IMR-90 (cell line): ENCODE data around the gene CRTC1. TPM values are rescaled to one million over a fixed set of nuclear protein-coding genes. Genes with fewer than 3 reads are reported as not detected.

Source experiments
- ATAC-seq: fragments of 200-7000 bp; cut with Tn5 transposase; 2 replicates; pipeline ENCODE4 v1.9.1; 2020; ENCODE audit warnings: low read depth, mild to moderate bottlenecking, moderate library complexity
- BruUV-seq: library from RNA; stranded (reverse); fragments of 400-500 nt; replicated peaks from 2 replicates; lab custom pipeline; 2021; lab: Mats Ljungman, UMichigan
- CTCF ChIA-PET: fragments of 300-600 bp; formaldehyde crosslinking; extraction: SDS; loops from one replicate; lab custom pipeline; 2021; ENCODE audit warnings: antibody characterized with exemption; lab: Yijun Ruan, JAX
- POLR2A ChIA-PET: fragments of 300-600 bp; sonication (Branson Sonifier 250); formaldehyde crosslinking; loops from one replicate; lab custom pipeline; 2022; ENCODE audit warnings: antibody characterized with exemption; ENCODE audit not compliant: unreplicated experiment; lab: Charles Lee
- DNase-seq: peaks from one replicate; pipeline ENCODE4 v3.0.0; 2013
- H2AFZ ChIP-seq: replicated peaks from 2 replicates; pipeline ENCODE3; 2013; ENCODE audit warnings: low read length, mild to moderate bottlenecking; ENCODE audit not compliant: poor library complexity
- H2AK5ac ChIP-seq: 2 replicates; pipeline ENCODE4 v1.6.1; 2013; ENCODE audit warnings: low read depth, low read length, inconsistent platforms
- H2AK9ac ChIP-seq: replicated peaks from 2 replicates; pipeline ENCODE3; 2013; ENCODE audit warnings: mild to moderate bottlenecking, low read depth, low read length, moderate library complexity; ENCODE audit not compliant: poor library complexity
- H2BK120ac ChIP-seq: 2 replicates; pipeline ENCODE4 v1.6.1; 2013; ENCODE audit warnings: low read depth, low read length, inconsistent platforms
- H2BK15ac ChIP-seq: 3 replicates; pipeline ENCODE4 v1.6.1; 2013; ENCODE audit warnings: low read depth, low read length, inconsistent platforms
- H2BK20ac ChIP-seq: 2 replicates; pipeline ENCODE4 v1.6.1; 2013; ENCODE audit warnings: low read depth, mild to moderate bottlenecking, inconsistent platforms, low read length, moderate library complexity
- H2BK5ac ChIP-seq: 2 replicates; pipeline ENCODE4 v1.6.1; 2013; ENCODE audit warnings: mild to moderate bottlenecking, low read depth, low read length, inconsistent platforms; ENCODE audit not compliant: poor library complexity, severe bottlenecking
- H3K14ac ChIP-seq: replicated peaks from 2 replicates; pipeline ENCODE4 v1.6.1; 2013; ENCODE audit warnings: low read depth, low read length, inconsistent platforms
- H3K18ac ChIP-seq: 2 replicates; pipeline ENCODE4 v1.6.1; 2013; ENCODE audit warnings: low read depth, low read length, control low read depth
- H3K23ac ChIP-seq: 2 replicates; pipeline ENCODE4 v1.6.1; 2013; ENCODE audit warnings: low read depth, low read length, inconsistent platforms
- H3K27ac ChIP-seq: 2 replicates; pipeline ENCODE4 v1.5.1; 2013; ENCODE audit warnings: mild to moderate bottlenecking, control low read depth, low read length; ENCODE audit not compliant: insufficient read depth
- H3K27me3 ChIP-seq: 2 replicates; pipeline ENCODE4 v1.6.1; 2013; ENCODE audit warnings: low read length; ENCODE audit not compliant: control insufficient read depth, insufficient read depth
- H3K36me3 ChIP-seq: 2 replicates; pipeline ENCODE4 v1.6.1; 2013; ENCODE audit warnings: low read length, mixed read lengths; ENCODE audit not compliant: control insufficient read depth, insufficient read depth
- H3K4ac ChIP-seq: 2 replicates; pipeline ENCODE4 v1.6.1; 2013; ENCODE audit warnings: low read depth, low read length, inconsistent platforms
- H3K4me1 ChIP-seq: 2 replicates; pipeline ENCODE4 v1.6.1; 2013; ENCODE audit warnings: low read length, mixed read lengths; ENCODE audit not compliant: control insufficient read depth, insufficient read depth
- H3K4me2 ChIP-seq: 2 replicates; pipeline ENCODE4 v1.6.1; 2013; ENCODE audit warnings: low read depth, mild to moderate bottlenecking, control low read depth, low read length, moderate library complexity
- H3K4me3 ChIP-seq: 2 replicates; pipeline ENCODE4 v1.5.1; 2013; ENCODE audit warnings: low read depth, mild to moderate bottlenecking, control low read depth, low read length, moderate library complexity; ENCODE audit not compliant: insufficient read depth
- H3K56ac ChIP-seq: 2 replicates; pipeline ENCODE4 v1.6.1; 2013; ENCODE audit warnings: low read length, inconsistent platforms; ENCODE audit not compliant: insufficient read depth; ENCODE audit errors: extremely low read depth
- H3K79me1 ChIP-seq, 2 experiments: 2 replicates each; pipeline ENCODE4 v1.6.1; 2013; ENCODE audit warnings: low read length in 2 of 2, inconsistent platforms in 1 of 2, low read depth in 1 of 2
- H3K9ac ChIP-seq: 2 replicates; pipeline ENCODE4 v1.6.1; 2013; ENCODE audit warnings: low read depth, low read length, control low read depth
- H3K9me1 ChIP-seq: 2 replicates; pipeline ENCODE4 v1.6.1; 2013; ENCODE audit warnings: low read length, inconsistent platforms; ENCODE audit not compliant: insufficient read depth
- H3K9me3 ChIP-seq: 2 replicates; pipeline ENCODE4 v1.6.1; 2013; ENCODE audit warnings: low read length; ENCODE audit not compliant: control insufficient read depth, insufficient read depth
- H4K20me1 ChIP-seq: 2 replicates; pipeline ENCODE4 v1.6.1; 2013; ENCODE audit warnings: low read length, inconsistent platforms; ENCODE audit not compliant: insufficient read depth
- H4K5ac ChIP-seq: 2 replicates; pipeline ENCODE4 v1.6.1; 2013; ENCODE audit warnings: mild to moderate bottlenecking, low read depth, low read length, control low read depth
- H4K8ac ChIP-seq, 2 experiments: 2 replicates each; pipeline ENCODE4 v1.6.1; 2013; ENCODE audit warnings: low read depth in 2 of 2, low read length in 2 of 2, control low read depth in 1 of 2, inconsistent platforms in 1 of 2
- H4K91ac ChIP-seq: 2 replicates; pipeline ENCODE4 v1.6.1; 2013; ENCODE audit warnings: low read depth, low read length, inconsistent platforms; ENCODE audit not compliant: insufficient read depth
- CEBPB ChIP-seq: IDR thresholded peaks from 2 replicates; pipeline ENCODE4 v1.6.1; 2012; ENCODE audit warnings: low read depth, low read length, improper control_type of control experiment
- CHD1 ChIP-seq: IDR thresholded peaks from 2 replicates; pipeline ENCODE4 v1.6.1; 2012; ENCODE audit warnings: low read depth, low read length, improper control_type of control experiment
- ELK1 ChIP-seq: fragments of 150-350 bp; IDR thresholded peaks from 2 replicates; pipeline ENCODE4 v1.6.1; 2016; ENCODE audit warnings: low read depth, mild to moderate bottlenecking, low read length, moderate library complexity, borderline replicate concordance
- MXI1 ChIP-seq: IDR thresholded peaks from 2 replicates; pipeline ENCODE4 v1.6.1; 2012; ENCODE audit warnings: low read depth, mild to moderate bottlenecking, low read length, moderate library complexity, borderline replicate concordance
- POLR2A ChIP-seq: IDR thresholded peaks from 2 replicates; pipeline ENCODE4 v1.6.1; 2012; ENCODE audit warnings: mild to moderate bottlenecking, low read depth, low read length
- WGBS, 2 experiments: methylation state at CpG; one replicate each; pipeline versions ENCODE4 v1.1.5 to v1.1.7; 2013; ENCODE audit warnings: missing lambda C conversion rate in 2 of 2; ENCODE audit not compliant: insufficient read length in 1 of 2; ENCODE audit errors: extremely low coverage in 2 of 2; 5-methylcytosine and 5-hydroxymethylcytosine counted together
- dilution Hi-C: fragments of 300-500 bp; cut with HindIII; formaldehyde crosslinking; loops from one replicate; pipeline ENCODE4 v1.14.3; 2018; ENCODE audit warnings: low sequenced_read_pairs; ENCODE audit not compliant: unreplicated experiment
- in situ Hi-C: fragments of 300-500 bp; cut with MboI; formaldehyde crosslinking; loops from 3 replicates; pipeline ENCODE4 v1.14.3; 2019; ENCODE audit warnings: low sequenced_read_pairs, inconsistent platforms, mixed read lengths
- intact Hi-C: fragments of 100-400 bp; cut with micrococcal nuclease; formaldehyde crosslinking; loops from 2 replicates; pipeline ENCODE4 v1.10.0; 2022
- polyA plus RNA-seq, 3 experiments: library from polyadenylated mRNA; depleted of rRNA; stranded (reverse); fragments of >200 nt; gene quantifications; 2 replicates each; pipeline ENCODE4 v1.2.3, GENCODE V29; 2012; ENCODE audit warnings: low replicate concordance in 1 of 3
- total RNA-seq: library from RNA; depleted of rRNA; stranded (reverse); fragments of >200 nt; gene quantifications from 2 replicates; pipeline ENCODE4 v1.2.3, GENCODE V29; 2012
- TF ChIP-seq, protein P1 (sequence below): fragments of 150-350 bp; IDR thresholded peaks from 2 replicates; pipeline ENCODE4 v1.6.1; 2017; ENCODE audit warnings: mild to moderate bottlenecking, antibody characterized with exemption, low read length, low read depth

CRTC1 gene
- total and polyA plus RNA-seq, 2 of the 4 experiments (the other 2 are of a cell fraction): 0.18 to 5.7 TPM

- TF ChIP-seq ELK1 (no peak), CEBPB (no peak)
Measured at GRCh38 chr19:18684642-18684993, 1.1 kb downstream of the CRTC1 start (continued).

GRCh38 chr19:18685597-18686190 is 2.2 kb downstream of the CRTC1 start:
- ChIA-PET CTCF (interaction anchor here (0.6 kb wide), 1 partner anchor 62 kb away, joined by 3 read pairs; no protein-coding TSS in a partner anchor), POLR2A (no interaction called here)
- no peak overlapping the region for H4K91ac ChIP-seq
- H2BK120ac ChIP-seq: no peak overlapping the region
- H3K18ac ChIP-seq: no peak overlapping the region
- ATAC-seq (no peak), DNase-seq (peak; percentile 13)
- H3K4ac ChIP-seq: no peak overlapping the region
- peaks cover 40 to 56% of the 10 kb centered on the region in 2 experiments for H3K79me1 ChIP-seq
- H2BK15ac ChIP-seq: no peak overlapping the region
- H2AK5ac ChIP-seq: no peak overlapping the region
- H2BK5ac ChIP-seq: no peak overlapping the region
- H3K4me2 ChIP-seq: peak overlapping the region; percentile 11; the same call in 1 of the 2 replicates
- dilution Hi-C loops (no loop called here), intact Hi-C loops (no loop called here), in situ Hi-C loops (no loop called here)
- peaks cover 19% of the 10 kb centered on the region for H3K4me1 ChIP-seq
- no CpG with 5 or more reads among the region's 5 CpGs for WGBS, 2 experiments
- peaks cover 44% of the 10 kb centered on the region for H4K20me1 ChIP-seq
- no peak overlapping the region for H3K23ac ChIP-seq
- H4K5ac ChIP-seq: no peak overlapping the region
- H3K9me1 ChIP-seq: peaks cover 14% of the 10 kb centered on the region
- H4K8ac ChIP-seq: no peak overlapping the region
- no peak overlapping the region for H2AFZ ChIP-seq
- H3K9ac ChIP-seq: no peak overlapping the region
- H2BK20ac ChIP-seq: no peak overlapping the region
- H3K36me3 ChIP-seq: no peaks in the 10 kb centered on the region
- peak overlapping the region; percentile 16; the same call in 1 of the 2 replicates for H3K27ac ChIP-seq
- H3K56ac ChIP-seq: no peak overlapping the region
- H2AK9ac ChIP-seq: no peak overlapping the region
- no peaks in the 10 kb centered on the region for H3K27me3 ChIP-seq
- H3K4me3 ChIP-seq: no peak overlapping the region
- no peak overlapping the region for H3K14ac ChIP-seq
- TF ChIP-seq CHD1: no peak
- TF ChIP-seq, protein P1, sequence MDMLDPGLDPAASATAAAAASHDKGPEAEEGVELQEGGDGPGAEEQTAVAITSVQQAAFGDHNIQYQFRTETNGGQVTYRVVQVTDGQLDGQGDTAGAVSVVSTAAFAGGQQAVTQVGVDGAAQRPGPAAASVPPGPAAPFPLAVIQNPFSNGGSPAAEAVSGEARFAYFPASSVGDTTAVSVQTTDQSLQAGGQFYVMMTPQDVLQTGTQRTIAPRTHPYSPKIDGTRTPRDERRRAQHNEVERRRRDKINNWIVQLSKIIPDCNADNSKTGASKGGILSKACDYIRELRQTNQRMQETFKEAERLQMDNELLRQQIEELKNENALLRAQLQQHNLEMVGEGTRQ: peak; percentile 11; the same call in 1 of the 2 replicates
- no peak for TF ChIP-seq POLR2A
- TF ChIP-seq CEBPB: peak; percentile 85
- peak; percentile 36; the same call in 1 of the 2 replicates for TF ChIP-seq MXI1
- no TSS peak for BruUV-seq
- no peaks in the 10 kb centered on the region for H3K9me3 ChIP-seq
